Body of pancreas (tissue), 4 donors: ENCODE data around the gene ZNF385D.

Experiments used
- CTCF ChIP-seq, 7 experiments: fragments of 450-650 bp in 4 of 7; fragments of 200-600 bp in 3 of 7; sonication (generic) in 3 of 7; IDR thresholded peaks; one replicate each; pipeline ENCODE4 v1.5.1; 2016 to 2019; ENCODE audit warnings: antibody characterized with exemption in 7 of 7
- POLR2A ChIP-seq, 3 donors: fragments of 450-650 bp; IDR thresholded peaks; one replicate each; pipeline ENCODE4 v1.6.1; 2016; ENCODE audit warnings: antibody characterized with exemption in 3 of 3, mild to moderate bottlenecking in 2 of 3

- no peak for TF ChIP-seq CTCF (IDR thresholded peaks at IDR 0.05)
- no peak for TF ChIP-seq POLR2A (IDR thresholded peaks at IDR 0.05)
Measured at GRCh38 chr3:21531909-21532308, 219.1 kb downstream of the ZNF385D start.
